ENCODE results near the gene ADAMTS9. TPM values are rescaled to one million over a fixed set of nuclear protein-coding genes. Genes with fewer than 3 reads are reported as not detected.

Gene ADAMTS9
- total RNA-seq, 1 donor from 2014 or later = 47.7 TPM

DNA sequence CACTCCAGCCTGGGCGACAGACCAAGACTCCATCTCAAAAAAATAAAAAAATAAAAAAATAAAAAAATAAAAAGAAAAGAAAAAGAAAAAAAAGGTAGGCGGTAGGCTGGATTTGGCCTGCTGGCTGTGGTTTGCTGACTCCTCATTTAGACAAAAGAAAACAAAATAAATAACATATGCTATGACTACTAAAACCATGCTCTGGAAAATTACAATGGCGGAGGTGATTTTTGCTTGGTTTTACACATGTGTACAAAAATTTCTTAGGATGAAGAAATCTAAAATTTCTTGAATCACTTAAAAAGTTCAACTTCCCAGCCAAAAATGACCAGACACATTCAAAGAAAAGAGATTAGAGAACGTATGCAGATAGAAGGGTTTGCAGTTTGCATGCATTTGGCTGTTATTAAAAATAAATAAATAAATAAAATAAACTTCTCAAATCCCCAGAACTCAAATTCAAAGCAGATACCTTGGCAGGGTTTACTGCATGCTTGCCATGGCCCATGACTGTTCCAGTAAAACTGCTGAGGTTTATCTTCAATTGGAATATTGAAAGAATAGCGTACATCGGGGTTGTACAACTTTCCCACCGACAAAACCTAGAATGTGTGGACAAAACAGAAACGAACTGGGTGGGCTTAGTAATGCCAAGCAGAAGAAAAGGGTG is 65.9 kb downstream of the ADAMTS9 start:
- H3K4me3 ChIP-seq = no peak overlapping the region

DNA sequence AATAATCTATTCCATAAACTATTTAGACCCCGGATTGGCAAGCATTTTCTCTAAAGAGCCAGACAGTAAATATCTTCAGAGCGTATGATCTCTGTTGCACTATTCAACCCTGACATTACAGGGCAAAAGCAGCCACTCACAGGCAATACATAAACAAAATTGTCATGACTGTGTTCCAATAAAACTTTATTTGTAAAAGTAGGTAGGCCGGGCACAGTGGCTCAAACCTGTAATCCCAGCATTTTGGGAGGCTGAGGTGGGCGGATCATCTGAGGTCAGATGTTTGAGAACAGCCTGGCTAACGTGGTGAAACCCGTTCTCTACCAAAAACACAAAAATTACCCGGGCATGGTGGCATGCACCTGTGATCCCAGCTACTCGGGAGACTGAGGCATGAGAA is 66.5 kb downstream of the ADAMTS9 start:
- Histone ChIP-seq H2AFZ (replicated peaks) (no peak overlapping the region), H3K4me3 (no peak overlapping the region), H3K9me3 (ENCODE audit: low read depth) (no peaks in the 10 kb centered on the region), H3K79me2 (ENCODE audit: low read depth) (no peaks in the 10 kb centered on the region), H3K36me3 (peaks cover 4% of the 10 kb centered on the region), H3K4me2 (no peak overlapping the region), H3K4me1 (peaks cover 22% of the 10 kb centered on the region), H3K27ac (no peak overlapping the region), H3F3A (ENCODE audit: low read depth) (peaks cover 6% of the 10 kb centered on the region), H3K9ac (no peak overlapping the region), H3K27me3 (no peaks in the 10 kb centered on the region), H4K20me1 (ENCODE audit: low read depth) (no peaks in the 10 kb centered on the region)
- peaks cover 8% of the 10 kb centered on the region for H3K9me3 Mint-ChIP-seq
- no peak for TF ChIP-seq EZH2 (IDR thresholded peaks at IDR 0.05)
- TF ChIP-seq EZH2phosphoT487 (IDR thresholded peaks at IDR 0.05) = no peak
- TF ChIP-seq, protein P1, sequence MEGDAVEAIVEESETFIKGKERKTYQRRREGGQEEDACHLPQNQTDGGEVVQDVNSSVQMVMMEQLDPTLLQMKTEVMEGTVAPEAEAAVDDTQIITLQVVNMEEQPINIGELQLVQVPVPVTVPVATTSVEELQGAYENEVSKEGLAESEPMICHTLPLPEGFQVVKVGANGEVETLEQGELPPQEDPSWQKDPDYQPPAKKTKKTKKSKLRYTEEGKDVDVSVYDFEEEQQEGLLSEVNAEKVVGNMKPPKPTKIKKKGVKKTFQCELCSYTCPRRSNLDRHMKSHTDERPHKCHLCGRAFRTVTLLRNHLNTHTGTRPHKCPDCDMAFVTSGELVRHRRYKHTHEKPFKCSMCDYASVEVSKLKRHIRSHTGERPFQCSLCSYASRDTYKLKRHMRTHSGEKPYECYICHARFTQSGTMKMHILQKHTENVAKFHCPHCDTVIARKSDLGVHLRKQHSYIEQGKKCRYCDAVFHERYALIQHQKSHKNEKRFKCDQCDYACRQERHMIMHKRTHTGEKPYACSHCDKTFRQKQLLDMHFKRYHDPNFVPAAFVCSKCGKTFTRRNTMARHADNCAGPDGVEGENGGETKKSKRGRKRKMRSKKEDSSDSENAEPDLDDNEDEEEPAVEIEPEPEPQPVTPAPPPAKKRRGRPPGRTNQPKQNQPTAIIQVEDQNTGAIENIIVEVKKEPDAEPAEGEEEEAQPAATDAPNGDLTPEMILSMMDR (IDR thresholded peaks at IDR 0.05) = no peak
- peaks cover 11% of the 10 kb centered on the region for H3K4me1 Mint-ChIP-seq
- peaks cover 2% of the 10 kb centered on the region for H3K27me3 Mint-ChIP-seq (ENCODE audit: insufficient read depth, low read depth)
- H3K4me3 Mint-ChIP-seq = no peak overlapping the region
- H3K36me3 Mint-ChIP-seq = peaks cover 66% of the 10 kb centered on the region
- no peak overlapping the region for H3K27ac Mint-ChIP-seq
- DNase-seq (ENCODE audit: low spot score) = no peak

More for the DNA sequence above, 65.9 kb downstream of the ADAMTS9 start:
- Histone ChIP-seq H3K79me2 (ENCODE audit: low read depth) (no peaks in the 10 kb centered on the region), H3K4me1 (peaks cover 28% of the 10 kb centered on the region), H3K9me3 (ENCODE audit: low read depth) (no peaks in the 10 kb centered on the region), H3K27me3 (no peaks in the 10 kb centered on the region), H4K20me1 (ENCODE audit: low read depth) (no peaks in the 10 kb centered on the region), H3F3A (ENCODE audit: low read depth) (peaks cover 8% of the 10 kb centered on the region), H3K4me2 (no peak overlapping the region), H3K9ac (no peak overlapping the region), H3K27ac (no peak overlapping the region), H3K36me3 (peaks cover 4% of the 10 kb centered on the region), H2AFZ (replicated peaks) (no peak overlapping the region)
- no peak for DNase-seq (ENCODE audit: low spot score)
- no peak overlapping the region for H3K4me3 Mint-ChIP-seq
- TF ChIP-seq, protein P1 (IDR thresholded peaks at IDR 0.05) = no peak
- TF ChIP-seq EZH2 (IDR thresholded peaks at IDR 0.05) (no peak), EZH2phosphoT487 (IDR thresholded peaks at IDR 0.05) (no peak)
- peaks cover 8% of the 10 kb centered on the region for H3K9me3 Mint-ChIP-seq
- H3K4me1 Mint-ChIP-seq = peaks cover 13% of the 10 kb centered on the region
- no peak overlapping the region for H3K27ac Mint-ChIP-seq
- H3K36me3 Mint-ChIP-seq = peaks cover 66% of the 10 kb centered on the region
- peaks cover 2% of the 10 kb centered on the region for H3K27me3 Mint-ChIP-seq (ENCODE audit: insufficient read depth, low read depth)

DNA sequence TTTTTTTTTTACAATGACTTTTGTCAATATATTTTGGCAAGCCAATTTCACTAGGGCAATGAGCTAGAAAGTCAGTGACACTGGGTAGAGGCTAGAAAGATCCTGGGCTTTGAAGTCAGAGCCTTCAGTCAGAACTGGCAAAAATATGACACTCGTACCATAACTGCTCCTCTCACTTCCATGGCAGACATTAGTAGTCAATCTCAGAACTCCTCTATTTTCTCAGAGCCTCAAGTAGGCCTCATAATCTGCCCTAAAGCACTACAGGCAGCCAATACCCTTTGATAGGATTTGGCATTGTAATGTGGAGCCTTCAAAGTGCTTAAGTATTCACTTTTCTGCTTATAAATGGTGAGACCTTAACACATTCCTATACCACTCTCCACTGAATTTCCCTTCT is 67.8 kb downstream of the ADAMTS9 start:
- Mint-ChIP-seq H3K9me3 (peaks cover 8% of the 10 kb centered on the region), H3K4me1 (peaks cover under 1% of the 10 kb centered on the region), H3K36me3 (peaks cover 76% of the 10 kb centered on the region), H3K27ac (no peak overlapping the region), H3K4me3 (no peak overlapping the region), H3K27me3 (ENCODE audit: insufficient read depth, low read depth) (peaks cover 2% of the 10 kb centered on the region)
- Histone ChIP-seq H3K27me3 (no peaks in the 10 kb centered on the region), H3K79me2 (ENCODE audit: low read depth) (no peaks in the 10 kb centered on the region), H3K4me2 (no peak overlapping the region), H3K9me3 (ENCODE audit: low read depth) (no peaks in the 10 kb centered on the region), H4K20me1 (ENCODE audit: low read depth) (no peaks in the 10 kb centered on the region), H3F3A (ENCODE audit: low read depth) (no peaks in the 10 kb centered on the region), H3K9ac (no peak overlapping the region), H2AFZ (replicated peaks) (no peak overlapping the region), H3K4me1 (peaks cover 9% of the 10 kb centered on the region), H3K27ac (no peak overlapping the region), H3K4me3 (no peak overlapping the region), H3K36me3 (peaks cover 4% of the 10 kb centered on the region)
- DNase-seq (ENCODE audit: low spot score) = no peak
- TF ChIP-seq, protein P1 (IDR thresholded peaks at IDR 0.05) = no peak
- TF ChIP-seq EZH2phosphoT487 (IDR thresholded peaks at IDR 0.05) (no peak), EZH2 (IDR thresholded peaks at IDR 0.05) (no peak)

All from neural progenitor cell (in vitro differentiated cells).